GF-D8 (cell line): ENCODE results near the gene DYNC1LI1.
"Not testable (repeated sequence)": the region's sequence is repeated elsewhere in the genome, so short reads cannot be mapped to it uniquely, and the experiment has no call there.

Experiments used
- DNase-seq: peaks from one replicate; lab custom pipeline; 2025; lab: John Stamatoyannopoulos, UW

The DYNC1LI1 gene

DNA sequence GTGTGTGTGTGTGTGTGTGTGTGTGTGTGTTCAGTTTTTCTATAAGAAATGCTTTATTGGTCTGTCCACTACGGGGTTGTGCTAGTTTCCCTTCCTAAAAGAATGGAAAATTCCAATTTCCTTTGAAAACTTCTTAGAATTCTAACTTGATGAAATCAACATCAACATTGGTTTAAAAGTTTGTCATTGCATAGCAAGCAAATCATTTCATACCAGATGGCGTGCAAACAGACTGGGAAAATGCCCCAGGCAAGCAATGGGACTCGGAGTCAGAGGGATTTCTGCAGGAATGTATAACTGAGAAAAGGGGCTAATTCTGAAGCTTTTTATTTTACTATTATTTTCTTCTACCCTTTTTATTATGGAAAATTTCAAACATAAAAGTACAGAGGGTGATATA, 13.1 kb upstream of the DYNC1LI1 start:
- DNase-seq: no peak

DNA sequence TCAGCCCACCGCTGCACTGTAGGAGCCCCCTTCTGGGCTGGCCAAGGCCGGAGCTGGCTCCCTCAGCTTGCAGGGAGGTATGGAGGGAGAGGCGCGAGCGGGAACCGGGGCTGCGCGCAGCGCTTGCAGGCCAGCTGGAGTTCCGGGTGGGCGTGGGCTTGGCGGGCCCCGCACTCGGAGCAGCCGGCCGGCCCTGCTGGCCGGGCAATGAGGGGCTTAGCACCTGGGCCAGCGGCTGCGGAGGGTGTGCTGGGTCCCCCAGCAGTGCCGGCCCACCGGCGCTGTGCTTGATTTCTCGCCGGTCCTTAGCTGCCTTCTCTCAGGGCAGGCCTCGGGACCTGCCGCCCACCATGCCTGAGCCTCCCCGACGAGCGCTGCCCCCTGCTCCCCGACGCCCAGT, 8.0 kb upstream of the DYNC1LI1 start:
- DNase-seq: not testable (repeated sequence)

DNA sequence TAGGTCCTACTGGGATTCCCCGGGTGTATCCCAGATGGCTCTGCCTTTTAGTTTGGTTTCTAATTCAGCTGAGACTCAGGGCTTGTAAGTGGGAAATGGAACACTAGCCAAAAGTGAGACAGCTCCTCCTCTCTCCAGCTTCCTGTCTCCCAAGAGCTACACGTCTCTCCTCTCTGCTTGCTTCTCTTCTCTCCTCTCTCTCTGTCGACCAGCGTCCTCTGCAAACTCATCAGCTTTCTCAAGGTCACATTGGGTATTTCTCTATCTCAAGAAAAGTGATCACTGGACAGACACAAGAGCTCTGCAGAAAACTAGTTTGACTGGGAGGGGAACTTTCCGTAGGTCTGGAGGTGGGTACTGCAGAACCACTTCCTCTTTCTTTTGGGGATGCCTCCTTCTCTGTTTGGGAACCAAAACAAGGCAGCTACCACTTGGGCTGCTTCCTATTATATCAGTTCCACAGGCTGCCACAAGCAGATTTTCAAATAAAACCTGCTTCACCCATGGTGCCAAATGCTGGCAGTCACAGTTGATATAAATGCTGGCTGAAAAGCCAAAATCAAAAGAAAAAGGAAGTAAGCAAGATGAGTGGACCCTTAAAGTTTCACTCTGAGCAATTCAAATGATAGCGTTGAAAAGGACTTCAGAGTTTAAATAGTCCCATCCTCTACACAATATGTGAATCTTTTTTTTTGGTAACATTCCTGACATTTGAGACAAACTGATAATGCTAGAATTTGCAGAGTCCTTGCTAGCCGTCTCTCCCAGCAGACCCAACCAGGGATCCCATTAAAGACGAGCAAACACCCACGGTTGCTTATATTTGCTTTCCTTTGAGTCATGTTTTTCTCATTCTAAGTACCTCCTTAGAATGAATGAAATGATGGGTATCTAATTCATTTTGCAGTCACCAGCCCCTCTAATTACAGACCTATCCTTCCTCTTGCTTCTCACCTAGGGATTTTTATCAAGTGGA, 7.2 kb upstream of the DYNC1LI1 start:
- peak; percentile 47 for DNase-seq

DNA sequence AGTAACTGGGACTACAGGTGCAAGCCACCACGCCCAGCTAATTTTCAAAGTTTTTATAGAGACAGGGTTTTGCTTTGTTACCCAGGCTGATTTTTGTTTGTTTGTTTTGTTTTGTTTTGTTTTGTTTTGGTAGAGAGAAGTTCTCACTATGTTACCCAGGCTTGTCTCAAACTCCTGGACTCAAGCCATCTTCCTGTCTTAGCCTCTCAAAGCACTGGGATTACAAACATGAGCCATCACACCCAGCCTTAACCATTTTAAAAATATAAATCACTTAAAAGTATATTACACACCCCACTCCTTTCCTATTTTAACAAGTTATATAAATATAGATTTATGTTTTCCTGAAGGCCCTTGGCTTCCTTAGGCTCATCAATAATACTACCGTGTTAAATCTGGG, 6.5 kb upstream of the DYNC1LI1 start:
- no peak for DNase-seq

DNA sequence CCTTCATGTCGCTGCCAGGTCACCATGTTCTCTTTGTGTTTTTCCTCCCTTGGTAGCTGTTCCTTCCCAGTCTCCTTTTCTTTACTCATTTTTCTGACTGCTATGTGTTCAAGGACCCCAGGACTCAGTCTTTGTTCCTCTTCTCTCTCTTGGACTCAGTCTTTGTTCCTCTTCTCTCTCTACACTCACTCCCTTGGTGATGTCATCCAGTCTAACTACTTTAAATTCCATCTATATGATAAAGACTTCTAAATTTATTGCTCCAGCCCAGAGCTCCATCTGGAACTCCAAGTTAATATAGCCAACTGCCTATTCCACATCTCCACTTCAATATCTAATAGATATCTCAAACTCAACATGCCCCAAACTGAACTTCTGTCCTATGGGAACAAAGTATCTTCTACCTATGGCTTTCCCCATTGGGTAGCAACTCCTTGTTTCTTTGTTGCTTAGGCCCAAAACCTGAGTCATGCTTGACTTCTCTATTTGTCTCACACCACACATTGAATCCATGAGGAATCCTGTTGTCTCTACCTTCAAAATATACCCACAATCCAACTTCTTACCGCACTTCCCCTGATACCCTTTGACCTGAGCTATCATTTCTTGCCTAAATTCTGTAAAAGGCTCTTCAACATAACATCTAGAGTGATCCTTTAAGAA, 4.9 kb upstream of the DYNC1LI1 start:
- no peak for DNase-seq

DNA sequence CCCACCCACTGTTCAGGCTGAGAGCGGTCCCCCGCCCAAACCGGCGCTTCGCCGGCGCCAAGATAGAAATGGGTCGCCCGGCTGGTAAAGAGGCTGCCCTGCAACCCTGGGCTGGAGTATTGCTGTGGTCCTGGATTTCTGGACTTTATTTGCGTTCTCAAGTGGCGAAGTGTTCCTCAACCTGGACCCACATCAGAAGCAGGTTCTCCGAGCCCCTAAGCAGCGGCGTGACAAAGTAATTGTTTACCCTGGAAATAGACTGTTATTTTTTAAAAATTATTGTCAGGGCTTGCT, 481 bp upstream of the DYNC1LI1 start:
- no peak for DNase-seq

DNA sequence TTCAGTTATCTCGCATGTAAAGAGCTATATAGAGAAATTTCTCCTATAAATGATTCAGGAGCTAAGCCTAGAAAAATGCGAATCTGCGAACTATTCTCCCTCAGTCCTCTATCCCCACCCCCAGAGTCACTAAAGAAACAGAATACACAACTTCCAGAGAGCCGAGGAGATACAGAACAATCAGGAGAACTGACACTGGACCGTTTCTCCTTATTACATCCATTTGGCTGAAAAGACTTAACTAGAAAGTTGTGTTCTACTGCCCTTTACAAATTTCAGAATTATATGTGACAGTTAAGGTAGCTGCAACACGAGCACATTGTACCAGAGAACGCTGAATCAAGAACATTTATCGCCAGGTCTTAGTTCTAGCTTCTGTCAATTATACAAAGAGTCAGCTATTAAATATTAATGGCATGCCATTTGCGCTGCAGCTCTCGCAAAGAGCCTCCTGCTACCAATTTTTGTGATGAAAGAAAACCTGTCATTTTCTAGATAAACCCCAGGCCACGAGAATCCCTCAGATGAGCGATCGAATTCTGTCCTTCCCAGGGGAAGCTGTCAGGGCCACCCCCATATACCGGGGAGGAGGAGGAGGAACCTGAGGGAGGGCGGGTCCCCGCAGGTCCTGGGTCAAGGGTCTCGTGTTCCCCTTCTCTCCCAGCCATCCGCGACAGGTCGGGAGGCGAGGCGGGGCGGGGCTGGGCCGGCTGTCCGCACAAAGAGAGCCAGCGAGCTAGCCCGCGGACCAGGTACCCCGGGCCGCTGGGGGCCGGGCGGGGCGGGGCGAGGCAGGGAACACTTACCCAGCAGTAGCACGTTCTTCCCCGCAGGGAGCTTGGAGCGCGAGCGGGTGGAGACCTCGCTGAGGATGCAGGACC, 878 bp downstream of the DYNC1LI1 start:
- DNase-seq: no peak

DNA sequence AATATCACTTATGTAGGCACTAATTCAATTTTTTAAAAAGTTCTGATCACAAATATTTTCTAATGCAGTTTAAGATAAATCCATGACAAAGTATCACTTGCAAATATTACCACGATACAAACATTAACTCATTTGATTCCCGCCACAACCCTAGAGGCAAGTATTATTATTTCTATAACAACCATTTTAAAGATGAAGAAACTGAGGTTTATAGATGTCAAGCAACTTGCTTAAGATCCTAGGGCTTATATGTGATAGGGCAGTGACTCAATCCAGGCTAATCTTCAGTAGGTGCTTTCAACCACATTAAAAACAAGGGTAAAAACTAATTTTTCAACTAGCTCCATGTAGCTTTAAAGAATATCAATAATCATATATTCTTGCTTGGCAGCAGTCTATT, 1.7 kb downstream of the DYNC1LI1 start:
- DNase-seq: no peak

DNA sequence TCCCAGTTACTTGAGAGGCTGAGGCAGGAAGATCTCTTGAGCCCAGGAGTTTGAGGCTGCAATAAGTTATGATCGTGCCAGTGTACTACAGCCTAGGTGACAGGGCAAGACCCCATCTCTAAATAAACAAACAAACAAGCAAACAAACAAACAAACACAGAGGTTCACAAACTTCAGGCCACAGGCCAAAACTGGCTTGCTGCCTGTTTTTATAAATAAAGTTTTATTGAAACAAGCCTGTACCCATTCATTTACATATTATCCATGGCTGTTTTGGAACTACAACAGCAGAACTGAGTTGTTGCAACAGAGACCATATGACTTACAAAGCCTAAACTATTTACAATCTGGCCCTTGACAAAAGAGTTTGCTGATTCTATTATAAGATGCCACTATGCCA, 6.5 kb downstream of the DYNC1LI1 start:
- no peak for DNase-seq

DNA sequence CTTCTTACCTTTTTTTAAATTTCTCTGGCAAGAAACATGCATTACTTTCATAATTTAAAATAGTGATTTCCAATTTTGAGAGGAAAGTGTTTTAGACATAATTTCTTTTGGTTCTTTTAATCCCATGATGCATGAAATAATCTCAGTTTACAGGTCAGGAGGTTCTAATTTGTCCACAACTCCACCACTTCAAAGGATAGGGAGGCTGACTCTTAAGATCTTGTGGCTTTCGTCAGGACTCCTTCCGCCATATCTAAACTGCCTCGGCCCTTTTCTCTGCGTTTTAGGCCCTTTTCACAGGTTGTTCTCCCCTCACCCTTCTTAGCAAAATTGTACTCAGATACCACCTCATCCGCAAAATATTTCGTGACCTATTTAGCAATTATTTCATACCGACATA, 8.0 kb downstream of the DYNC1LI1 start:
- DNase-seq: no peak

DNA sequence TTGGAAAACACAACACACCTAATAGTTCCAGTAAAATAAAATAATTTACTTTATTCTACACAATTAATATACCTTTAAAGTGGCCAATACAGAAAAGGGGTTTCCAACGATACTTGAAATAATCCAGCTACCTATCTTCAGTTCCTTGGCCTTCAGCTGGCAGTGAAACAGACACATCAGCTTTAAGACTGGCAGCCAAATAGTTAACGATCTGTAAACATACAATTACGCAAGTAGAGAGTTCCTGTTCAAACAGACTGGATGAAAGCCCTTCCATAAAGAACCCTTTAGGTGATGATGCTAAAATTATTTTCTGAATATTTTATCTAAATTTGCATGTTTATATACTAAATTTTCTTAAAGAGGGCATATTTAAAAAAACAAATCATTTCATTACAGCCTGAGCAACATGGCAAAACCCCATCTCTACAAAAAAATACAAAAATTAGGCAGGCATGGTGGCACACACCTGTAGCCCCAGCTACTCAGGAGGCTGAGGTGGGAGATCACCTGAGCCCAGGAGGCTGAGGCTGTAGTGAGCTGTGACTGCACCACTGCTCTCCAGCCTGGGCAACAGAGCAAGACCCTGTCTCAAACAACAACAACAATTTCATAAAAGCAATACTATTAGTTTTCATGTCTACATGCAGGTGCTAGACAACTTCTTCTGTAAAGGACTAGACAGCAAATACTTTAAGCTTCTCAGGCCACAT, 12.9 kb downstream of the DYNC1LI1 start:
- DNase-seq: no peak

DNA sequence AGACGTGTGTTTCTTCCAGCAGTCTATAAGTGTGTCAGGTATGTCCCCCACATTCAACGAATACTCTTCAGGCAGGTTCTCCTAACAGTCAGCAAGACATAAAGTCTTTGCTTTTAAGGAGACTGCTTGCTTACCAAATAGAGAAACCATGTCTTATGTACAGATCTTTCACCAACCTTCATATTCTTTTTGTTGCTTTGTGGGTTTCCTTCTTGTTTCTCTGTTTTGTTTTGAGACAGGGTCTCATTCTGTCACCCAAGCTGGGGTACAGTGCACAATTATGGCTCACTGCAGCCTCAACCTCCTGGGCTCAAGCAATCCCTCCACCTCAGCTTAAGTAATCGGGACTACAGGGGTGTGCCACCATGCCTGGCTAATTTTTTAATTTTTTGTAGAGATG, 14.3 kb downstream of the DYNC1LI1 start:
- DNase-seq: no peak

DNA sequence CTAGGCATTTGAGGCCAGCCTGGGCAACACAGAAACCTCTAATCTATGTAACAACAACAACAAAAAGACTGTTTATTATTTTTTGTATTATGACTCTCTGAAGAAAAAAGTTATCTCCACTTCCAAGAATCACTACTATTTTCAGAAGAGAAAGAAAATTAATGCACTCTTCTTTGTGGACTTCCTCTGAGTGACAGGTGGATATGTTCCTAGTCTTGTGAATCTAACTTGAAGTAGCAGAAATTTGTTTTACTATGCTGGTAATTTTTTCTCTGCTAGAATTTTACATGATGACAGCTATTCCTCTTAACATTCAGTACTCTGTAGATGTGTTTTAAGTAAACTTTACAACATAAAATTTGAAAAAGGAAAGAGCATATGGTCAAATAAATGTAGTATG, 16.7 kb downstream of the DYNC1LI1 start:
- DNase-seq: no peak

DNA sequence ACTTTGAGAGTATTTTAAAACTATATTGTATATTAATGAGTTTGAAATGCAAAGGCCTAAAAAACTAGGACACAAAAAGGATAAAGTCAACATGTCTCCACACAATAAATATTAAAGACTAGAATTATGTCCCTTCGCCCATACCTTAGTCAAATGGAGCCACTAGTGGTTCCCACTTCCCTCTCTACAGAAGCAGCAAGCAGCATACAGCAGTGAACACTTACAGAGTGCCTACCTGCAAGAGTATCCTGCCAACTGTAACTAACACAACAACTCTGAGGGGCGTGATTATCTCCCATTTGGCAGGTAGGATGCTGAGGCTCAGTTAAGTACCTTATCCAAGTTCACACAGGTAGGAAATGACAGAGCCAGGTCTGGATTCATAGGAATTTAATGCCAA, 17.2 kb downstream of the DYNC1LI1 start:
- no peak for DNase-seq

DNA sequence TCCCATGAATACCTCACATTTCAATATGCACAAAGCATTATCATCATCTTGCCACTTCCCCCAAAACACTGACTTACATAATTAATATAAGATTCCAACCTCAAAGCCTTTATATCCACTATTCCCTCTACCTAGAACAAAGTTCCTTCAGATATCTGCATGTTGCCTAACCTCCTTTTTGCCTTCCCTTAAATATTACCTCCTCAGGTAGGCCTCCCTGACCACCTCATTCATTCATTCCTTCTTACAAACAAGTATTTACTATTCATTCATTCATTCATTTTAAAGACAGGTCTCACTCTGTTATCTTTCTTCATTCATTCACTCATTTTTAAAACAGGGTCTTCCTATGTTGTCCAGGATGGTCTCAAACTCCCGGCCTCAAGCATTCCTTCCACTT, 18.6 kb downstream of the DYNC1LI1 start:
- DNase-seq: no peak

DNA sequence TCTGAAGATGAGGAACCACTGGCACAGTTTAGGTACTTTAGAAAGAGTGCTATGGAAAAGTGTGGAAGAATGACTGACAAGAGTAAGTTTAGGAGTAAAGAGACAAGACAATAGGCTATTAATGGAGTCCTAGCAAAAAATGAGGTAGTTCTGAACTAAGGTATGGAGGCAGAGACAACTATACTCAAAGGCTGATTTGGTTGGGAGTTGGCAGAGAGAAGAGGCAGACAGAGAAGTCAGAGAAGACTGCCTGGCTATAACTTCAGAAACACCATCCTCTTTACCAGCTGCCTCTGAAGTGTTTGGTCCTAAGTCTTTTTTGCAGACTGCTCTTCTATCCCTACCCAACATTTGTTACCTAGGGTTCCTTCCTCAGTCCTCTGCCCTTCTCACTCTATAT, 19.2 kb downstream of the DYNC1LI1 start:
- DNase-seq: no peak

DNA sequence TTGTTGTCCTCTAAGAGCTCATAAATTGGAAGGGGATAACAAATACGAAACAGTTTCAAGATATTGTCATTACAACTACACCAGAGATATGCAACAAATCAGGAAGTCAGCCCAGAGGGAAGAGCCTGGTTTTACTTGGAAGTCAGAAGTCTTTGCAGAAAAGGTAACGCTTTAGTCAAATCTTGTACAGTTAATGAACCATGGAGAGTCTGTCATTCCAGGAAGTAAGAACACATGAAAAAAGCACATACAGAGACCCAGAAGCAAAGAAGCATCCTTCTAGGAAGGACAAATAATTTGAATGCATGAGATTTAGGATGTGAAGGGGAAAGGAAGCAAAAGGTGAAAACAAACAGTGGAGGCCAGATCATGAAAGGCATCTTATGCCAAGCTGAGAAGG, 19.6 kb downstream of the DYNC1LI1 start:
- DNase-seq: peak; percentile 34

DNA sequence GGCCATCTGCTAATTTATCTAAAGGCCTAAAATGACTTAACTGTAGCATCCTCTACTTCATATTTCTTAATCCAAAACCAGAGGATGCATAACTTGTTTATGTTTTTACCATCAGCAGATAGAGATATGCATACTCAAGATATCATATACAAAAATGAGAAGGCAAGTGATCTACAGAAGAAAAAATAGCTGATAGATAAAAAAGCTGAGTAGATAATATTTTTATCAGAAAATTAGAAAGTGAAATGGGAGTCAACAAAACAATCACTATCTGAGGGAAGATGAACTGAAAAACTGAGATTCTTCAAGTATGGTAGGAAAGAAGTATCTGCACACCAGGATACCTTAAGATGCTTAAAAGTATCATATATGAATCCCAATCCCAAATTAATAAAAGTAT, 25.4 kb downstream of the DYNC1LI1 start:
- no peak for DNase-seq

DNA sequence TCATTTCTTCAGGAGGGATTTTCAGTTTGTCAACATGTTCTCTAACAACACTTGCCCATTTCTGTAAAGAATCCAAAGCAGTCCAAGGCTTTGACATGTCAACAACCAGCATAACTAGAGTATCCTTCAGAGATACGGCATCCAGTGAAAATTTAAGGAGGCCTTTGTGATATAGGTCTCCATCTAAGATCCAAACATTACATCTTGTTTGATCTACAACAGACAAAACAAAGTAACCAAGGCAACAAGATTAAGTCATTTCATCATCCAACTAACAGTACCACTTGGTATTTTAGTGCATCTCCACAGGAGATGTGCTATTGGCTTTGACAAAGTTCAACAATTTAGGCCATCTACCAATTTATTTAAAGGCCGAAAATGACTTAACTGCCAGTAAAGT, 25.8 kb downstream of the DYNC1LI1 start:
- DNase-seq: no peak

DNA sequence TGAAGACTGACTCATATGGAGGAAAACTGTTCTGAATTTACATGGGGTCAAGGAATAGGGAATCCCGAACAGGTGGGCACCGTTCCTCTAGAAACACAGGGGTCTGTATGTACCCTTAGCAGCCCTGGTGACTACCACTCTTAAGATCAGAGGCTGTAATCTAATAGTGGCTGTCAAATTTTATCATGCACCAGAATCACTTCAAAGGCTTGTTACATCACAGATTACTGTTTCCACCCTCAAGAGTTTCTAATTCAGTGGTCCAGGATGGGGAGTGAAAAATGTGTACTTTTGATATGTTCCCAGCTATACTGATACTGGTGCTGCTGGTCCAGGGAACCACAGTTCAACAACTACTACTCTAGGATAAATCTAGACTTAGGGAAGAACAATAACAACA, 27.9 kb downstream of the DYNC1LI1 start:
- no peak for DNase-seq

DNA sequence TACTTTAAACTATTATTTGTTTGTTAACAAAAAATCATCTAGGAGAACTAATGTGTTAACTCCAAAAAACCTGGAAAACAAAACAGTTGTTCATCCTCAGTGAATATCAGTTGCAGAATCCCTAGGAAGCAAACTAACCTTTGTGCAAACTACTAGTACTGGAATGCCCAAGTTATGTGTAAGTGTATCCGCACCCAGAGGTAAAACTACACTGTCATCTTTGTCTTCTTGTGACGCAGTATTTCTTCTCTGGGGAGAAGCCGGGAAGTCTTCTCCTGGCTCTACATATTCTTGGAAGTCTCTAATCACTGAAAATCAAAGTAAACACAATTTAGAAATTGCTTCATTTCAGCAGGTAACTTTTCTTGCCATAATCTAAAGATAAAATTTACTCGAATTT, 29.8 kb downstream of the DYNC1LI1 start:
- DNase-seq: no peak

DNA sequence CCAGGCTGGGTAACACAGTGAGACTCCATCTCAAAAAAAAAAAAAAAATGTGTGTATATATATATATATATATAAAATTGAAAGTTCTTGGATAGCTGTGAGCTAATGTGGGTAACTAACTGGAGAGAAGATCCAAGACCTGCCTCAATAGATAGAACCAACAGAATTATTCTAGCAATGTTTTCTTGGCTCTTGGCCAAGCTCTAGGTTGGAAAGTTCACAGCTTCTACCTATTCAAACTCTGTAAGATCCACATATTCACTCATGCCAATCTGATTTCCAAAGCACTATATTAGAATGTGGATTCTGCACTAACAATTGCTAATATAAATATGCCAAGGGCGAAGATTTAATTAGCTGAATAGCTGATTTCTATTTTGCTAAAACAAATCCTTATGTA, 38.2 kb downstream of the DYNC1LI1 start:
- DNase-seq: no peak
